GM12878 (cell line): ENCODE results near the gene BNIP5.

Experiments
- ATF7 ChIP-seq: fragments of 450-650 bp; IDR thresholded peaks from 2 replicates; pipeline ENCODE4 v1.6.1; 2016; ENCODE audit warnings: low read depth, mild to moderate bottlenecking
- CTCF ChIP-seq, 3 experiments: IDR thresholded peaks in 2 of 3; conservative IDR thresholded peaks in 1 of 3; 2 replicates each; pipeline ENCODE4 v1.5.1; 2011; ENCODE audit warnings: low read depth in 3 of 3, low read length in 3 of 3, mild to moderate bottlenecking in 3 of 3, control low read depth in 2 of 3, moderate library complexity in 2 of 3, inconsistent platforms in 1 of 3, mixed read lengths in 1 of 3; ENCODE audit not compliant: control insufficient read depth in 2 of 3, insufficient read depth in 1 of 3; ENCODE audit errors: extremely low read depth in 1 of 3
- POLR2AphosphoS5 ChIP-seq: IDR thresholded peaks from 2 replicates; pipeline ENCODE4 v1.6.1; 2011; ENCODE audit warnings: mild to moderate bottlenecking, low read length, inconsistent platforms
- REST ChIP-seq: IDR thresholded peaks from 2 replicates; pipeline ENCODE4 v1.6.1; 2012; ENCODE audit warnings: mild to moderate bottlenecking, low read depth, low read length
- YY1 ChIP-seq: IDR thresholded peaks from 2 replicates; pipeline ENCODE4 v1.6.1; 2011; ENCODE audit warnings: low read depth, mild to moderate bottlenecking, low read length

GRCh38 chr6:36324715-36325114, 12.0 kb downstream of the BNIP5 start:
- TF ChIP-seq POLR2AphosphoS5: no peak
- no peak for TF ChIP-seq ATF7
- no peak for TF ChIP-seq CTCF (IDR thresholded peaks at IDR 0.05 in 2 of 3, conservative IDR thresholded peaks at IDR 0.05 in 1 of 3; ENCODE audit: control insufficient read depth in 2 of 3, extremely low read depth in 1 of 3, insufficient read depth in 1 of 3, low read depth in 3 of 3, low read length in 3 of 3)
- no peak for TF ChIP-seq REST
- TF ChIP-seq YY1: no peak
